Measurements from ENCODE around the gene ZNF408.

DNA sequence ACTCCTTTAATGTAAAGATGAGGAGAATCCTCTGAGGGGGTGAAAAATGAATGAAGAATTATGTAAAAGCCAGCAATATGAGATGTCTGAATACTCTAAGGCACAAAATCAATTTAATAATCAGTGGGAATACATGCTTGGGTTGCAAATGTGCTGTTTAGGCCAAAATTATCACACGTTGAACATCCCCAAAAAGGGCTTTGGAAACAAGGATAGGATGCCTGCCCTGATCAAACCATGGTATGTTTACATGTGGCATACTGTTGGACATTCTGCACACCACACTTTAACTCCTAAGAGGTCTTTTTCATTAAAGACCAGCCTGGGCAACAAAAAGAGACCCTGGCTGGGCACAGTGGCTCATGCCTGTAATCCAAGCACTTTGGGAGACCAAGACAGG is 44.5 kb downstream of the ZNF408 start:
- TF ChIP-seq, protein P1, sequence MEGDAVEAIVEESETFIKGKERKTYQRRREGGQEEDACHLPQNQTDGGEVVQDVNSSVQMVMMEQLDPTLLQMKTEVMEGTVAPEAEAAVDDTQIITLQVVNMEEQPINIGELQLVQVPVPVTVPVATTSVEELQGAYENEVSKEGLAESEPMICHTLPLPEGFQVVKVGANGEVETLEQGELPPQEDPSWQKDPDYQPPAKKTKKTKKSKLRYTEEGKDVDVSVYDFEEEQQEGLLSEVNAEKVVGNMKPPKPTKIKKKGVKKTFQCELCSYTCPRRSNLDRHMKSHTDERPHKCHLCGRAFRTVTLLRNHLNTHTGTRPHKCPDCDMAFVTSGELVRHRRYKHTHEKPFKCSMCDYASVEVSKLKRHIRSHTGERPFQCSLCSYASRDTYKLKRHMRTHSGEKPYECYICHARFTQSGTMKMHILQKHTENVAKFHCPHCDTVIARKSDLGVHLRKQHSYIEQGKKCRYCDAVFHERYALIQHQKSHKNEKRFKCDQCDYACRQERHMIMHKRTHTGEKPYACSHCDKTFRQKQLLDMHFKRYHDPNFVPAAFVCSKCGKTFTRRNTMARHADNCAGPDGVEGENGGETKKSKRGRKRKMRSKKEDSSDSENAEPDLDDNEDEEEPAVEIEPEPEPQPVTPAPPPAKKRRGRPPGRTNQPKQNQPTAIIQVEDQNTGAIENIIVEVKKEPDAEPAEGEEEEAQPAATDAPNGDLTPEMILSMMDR (IDR thresholded peaks at IDR 0.05; ENCODE audit: insufficient read depth, low read length, poor library complexity, severe bottlenecking): no peak
- no peak for TF ChIP-seq EZH2phosphoT487 (conservative IDR thresholded peaks at IDR 0.05; ENCODE audit: low read length)

Data from SU-DHL-6 (cell line).